Stimulated activated CD4-positive, alpha-beta T cell treated with anti-CD3 and anti-CD28 coated beads, Interleukin-1b, Interleukin-23, amount 100 ng/mL, for 1 hour (primary cell): ENCODE measurements around the gene BACE1.
"Not testable (repeated sequence)": the region's sequence is repeated elsewhere in the genome, so short reads cannot be mapped to it uniquely, and the experiment has no call there.

Experiments
- DNase-seq, 2 donors: peaks; one replicate each; pipeline ENCODE4 v3.0.0-alpha.2; 2020; ENCODE audit warnings: low read depth in 2 of 2

BACE1 gene

GRCh38 chr11:117273550-117274289 lies 42.3 kb downstream of the BACE1 start:
- no peak for DNase-seq

DNA sequence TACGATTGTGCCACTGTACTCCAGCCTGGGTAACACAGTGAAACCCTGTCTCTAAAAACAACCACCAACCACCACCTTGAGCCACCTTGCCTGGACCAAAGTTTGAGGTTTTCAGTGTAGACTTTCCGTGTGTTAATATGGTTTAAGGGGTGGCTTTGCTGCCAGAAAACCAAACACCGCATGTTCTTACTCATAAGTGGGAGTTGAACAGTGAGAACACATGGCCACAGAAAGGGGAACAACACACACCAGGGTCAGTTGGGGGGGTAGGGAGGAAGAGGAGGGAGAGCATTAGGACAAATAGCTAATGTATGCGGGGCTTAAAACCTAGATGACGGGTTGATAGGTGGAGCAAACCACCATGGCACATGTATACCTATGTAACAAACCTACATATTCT lies 43.9 kb downstream of the BACE1 start:
- DNase-seq, result not testable (repeated sequence)

DNA sequence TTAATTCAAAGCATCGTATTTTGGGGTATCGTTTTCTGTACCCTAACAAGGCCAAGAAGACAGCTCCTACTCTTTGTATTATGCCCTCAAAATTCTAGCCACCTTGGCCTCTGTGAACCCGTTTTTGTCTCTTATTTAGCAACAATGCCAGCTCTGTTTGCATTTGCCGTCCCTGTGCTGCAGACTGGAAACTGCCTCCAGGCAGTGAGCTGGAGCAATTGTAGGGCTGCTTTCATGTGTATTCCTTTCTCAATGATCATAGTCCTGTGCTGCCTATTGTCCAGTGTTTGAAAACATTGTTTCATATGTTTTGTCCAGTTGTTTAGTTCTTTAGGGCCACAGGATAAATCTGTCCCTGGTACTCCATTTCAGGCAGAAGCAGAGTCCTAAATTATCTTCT lies 44.8 kb downstream of the BACE1 start:
- no peak for DNase-seq

- DNase-seq, result no peak
These were observed 46.2 kb downstream of the BACE1 start for GRCh38 chr11:117269856-117270255.

DNA sequence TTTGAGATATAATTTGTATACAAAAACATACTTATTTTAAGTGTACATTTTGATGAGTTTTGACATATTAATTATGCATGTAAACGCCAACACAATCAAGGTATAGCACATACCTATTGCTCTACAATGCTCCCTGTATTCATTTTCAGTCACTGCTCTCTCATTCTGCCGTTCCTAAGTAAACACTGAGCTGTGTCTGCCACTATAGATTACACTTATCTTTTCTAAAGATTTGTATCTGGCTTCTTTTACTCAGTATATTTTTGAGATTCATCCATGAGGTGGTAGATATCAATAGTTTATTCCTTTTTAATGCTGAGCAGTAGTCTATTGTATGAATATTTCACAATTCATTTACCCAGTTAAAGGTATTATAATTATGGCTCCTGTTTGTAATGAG lies 50.3 kb downstream of the BACE1 start:
- no peak for DNase-seq

DNA sequence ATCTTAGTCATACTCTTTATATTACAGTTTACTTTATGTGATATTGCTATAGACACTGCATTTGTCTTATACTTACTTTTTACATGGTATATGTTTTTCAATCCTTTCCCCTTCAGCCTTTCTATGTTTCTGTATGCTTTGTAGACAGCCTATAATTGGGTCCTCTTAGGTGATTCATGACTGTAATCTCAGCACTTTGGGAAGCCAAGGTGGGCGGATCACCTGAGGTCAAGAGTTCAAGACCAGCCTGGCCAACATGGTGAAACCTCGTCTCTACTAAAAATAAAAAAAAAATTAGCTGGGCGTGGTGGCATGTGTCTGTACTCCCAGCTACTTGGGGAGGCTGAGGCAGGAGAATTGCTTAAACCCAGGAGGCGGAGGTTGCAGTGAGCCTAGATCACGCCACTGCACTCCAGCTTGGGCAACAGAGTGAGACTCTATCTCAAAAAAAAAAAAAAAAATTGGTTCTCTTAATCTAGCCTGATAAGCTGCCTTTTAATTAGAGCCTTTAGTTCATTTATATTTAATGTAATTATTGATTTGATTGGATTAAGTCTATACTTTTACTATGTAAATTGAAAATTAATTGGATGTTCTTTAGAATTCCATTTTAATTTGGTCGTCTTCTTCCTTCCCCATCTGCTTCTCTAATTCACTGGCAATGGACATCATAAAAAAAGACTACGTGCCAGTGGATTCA lies 51.3 kb downstream of the BACE1 start:
- DNase-seq, result not testable (repeated sequence)

GRCh38 chr11:117259417-117259816 lies 56.6 kb downstream of the BACE1 start:
- no peak for DNase-seq

DNA sequence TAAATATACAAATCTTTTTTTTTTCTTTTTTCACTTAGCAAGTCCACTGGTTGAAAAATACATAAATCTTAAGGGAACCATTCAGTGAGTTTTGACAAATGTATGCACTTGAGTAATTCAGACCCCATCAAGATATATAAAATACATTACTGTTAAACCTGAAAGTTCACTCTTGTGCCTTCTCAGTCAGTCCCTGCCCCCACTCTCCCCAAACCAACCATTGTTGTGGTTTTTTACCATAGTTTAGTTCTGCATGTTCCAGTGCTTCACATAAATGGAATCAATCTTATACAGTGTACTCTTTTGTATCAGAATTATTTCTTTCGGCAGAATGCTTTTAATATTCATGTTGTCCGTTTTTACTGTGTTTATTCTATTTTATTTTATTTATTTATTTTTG lies 57.5 kb downstream of the BACE1 start:
- DNase-seq, result no peak

DNA sequence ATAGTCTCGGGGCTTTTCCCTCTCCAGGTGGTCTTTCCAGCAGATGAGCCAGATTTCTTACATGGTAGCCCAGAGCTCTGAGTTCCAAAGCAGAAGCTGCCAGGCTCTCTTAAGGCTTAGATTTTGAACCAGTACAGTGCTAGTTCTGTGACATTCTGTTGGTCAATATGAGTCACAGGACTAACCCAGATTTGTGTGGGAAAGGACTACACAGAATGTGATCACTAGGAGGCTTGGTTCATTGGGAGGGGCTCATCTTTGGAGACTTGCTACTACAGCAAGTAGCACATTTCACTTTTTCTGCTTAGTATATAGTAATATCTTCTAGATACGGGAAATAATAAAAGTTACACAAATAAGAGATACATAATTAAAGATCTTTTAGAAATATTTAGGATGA lies 59.5 kb downstream of the BACE1 start:
- no peak for DNase-seq

DNA sequence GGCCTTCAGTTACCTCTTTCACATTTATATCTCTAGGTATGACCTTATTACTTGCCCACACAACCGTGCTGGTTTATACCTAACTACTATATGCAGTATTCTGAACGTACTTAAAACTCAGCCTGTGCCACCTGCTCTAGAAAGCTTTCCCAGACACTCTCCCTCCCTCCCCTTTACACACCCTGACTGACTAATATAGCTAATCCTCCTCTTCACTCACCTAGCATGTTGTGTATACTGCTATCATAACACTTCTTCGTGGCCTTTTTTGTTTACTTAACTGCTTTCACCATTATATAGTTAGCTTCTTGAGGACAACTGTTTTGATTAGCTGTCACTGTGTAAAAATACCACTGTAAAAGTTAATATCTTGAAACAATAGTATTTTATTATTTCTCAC lies 60.1 kb downstream of the BACE1 start:
- DNase-seq, result no peak

DNA sequence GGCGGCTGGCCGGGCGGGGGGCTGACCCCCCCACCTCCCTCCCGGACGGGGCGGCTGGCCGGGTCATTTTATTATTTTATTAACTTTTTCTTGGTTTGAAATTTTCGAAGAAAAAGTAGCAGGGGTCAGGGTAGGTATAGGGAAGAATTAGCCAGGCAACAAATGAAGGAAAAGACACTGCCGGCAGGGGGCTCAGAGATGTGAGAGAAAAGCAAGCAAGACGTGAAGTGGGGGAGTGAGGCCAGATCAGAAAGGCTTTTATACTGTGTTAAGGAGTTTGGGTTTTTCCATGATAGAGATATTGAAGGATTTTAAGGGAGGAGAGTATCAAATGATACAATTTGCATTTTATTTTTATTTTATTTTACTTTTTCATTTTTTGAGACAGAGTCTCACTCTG lies 64.5 kb downstream of the BACE1 start:
- DNase-seq, result no peak

GRCh38 chr11:117249571-117249970 lies 66.5 kb downstream of the BACE1 start:
- no peak for DNase-seq

DNA sequence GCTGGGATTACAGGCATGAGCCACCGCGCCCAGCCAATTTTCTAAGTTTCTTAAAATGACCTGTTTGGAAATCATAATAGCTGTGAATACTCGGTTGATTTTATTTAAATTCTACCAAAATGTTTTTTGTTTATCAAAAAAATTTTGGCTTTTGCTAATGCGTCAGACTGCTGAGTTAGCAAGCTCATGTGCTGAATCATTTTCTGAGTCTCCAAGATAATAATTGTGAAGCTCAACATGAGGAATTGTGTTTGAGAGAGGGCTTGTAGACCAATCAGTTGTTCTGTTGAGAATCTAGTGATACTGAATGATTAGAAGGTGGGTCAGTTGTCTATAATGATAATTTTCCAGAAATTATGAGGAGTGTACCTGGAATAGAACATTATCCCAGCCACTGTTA lies 67.7 kb downstream of the BACE1 start:
- DNase-seq, result no peak

- DNase-seq, result no peak
These were observed 76.8 kb downstream of the BACE1 start for GRCh38 chr11:117239295-117239694.

- no peak for DNase-seq
These were observed 77.8 kb downstream of the BACE1 start for GRCh38 chr11:117238221-117238620.
